ENCODE measurements around the gene PRKCA. TPM values are rescaled to one million over a fixed set of nuclear protein-coding genes. Genes with fewer than 3 reads are reported as not detected.

PRKCA gene
- total and polyA plus RNA-seq, 2 of the 13 experiments (the other 11 are each of a cell fraction or from before 2014, with no cell fraction given): 18.5 to 21.5 TPM

- Histone ChIP-seq H2AFZ (ENCODE audit: low read length) (no peak overlapping the region), H3K79me2 (ENCODE audit: insufficient read depth, low read length) (peaks cover 3% of the 10 kb centered on the region), H3K4me1 (ENCODE audit: insufficient read depth, low read length) (peaks cover 17% of the 10 kb centered on the region), H3K9ac (ENCODE audit: insufficient read depth, low read depth, low read length) (no peak overlapping the region), H3K27me3 (ENCODE audit: control insufficient read depth in 1 of 2, insufficient read depth in 2 of 2, low read length in 2 of 2) (no peaks in the 10 kb centered on the region), H3K4me2 (ENCODE audit: low read depth, low read length) (no peak overlapping the region), H3K27ac (ENCODE audit: extremely low read length, insufficient read depth, low read length) (no peak overlapping the region), H4K20me1 (ENCODE audit: insufficient read depth, low read length) (no peaks in the 10 kb centered on the region), H3K9me3 (ENCODE audit: low read length) (no peaks in the 10 kb centered on the region), H3K36me3 (replicated peaks in 1 of 2; ENCODE audit: control insufficient read depth in 1 of 2, insufficient read depth in 2 of 2, low read length in 2 of 2) (peaks cover 0 to 3% of the 10 kb centered on the region in 2 experiments; a peak in 3 of 5 replicates), H3K4me3 (replicated peaks in 1 of 3; ENCODE audit: insufficient read depth in 1 of 3, low read depth in 2 of 3, low read length in 3 of 3) (no peak overlapping the region)
- ATAC-seq: no peak
- in situ Hi-C loops (cut with HindIII; ENCODE audit: extremely low pct_ligation_motif_present, low pct_unique_long_range_greater_than_20kb) (no loop called here), intact Hi-C loops (cut with micrococcal nuclease; ENCODE audit: unreplicated experiment) (no loop called here)
- no TSS peak for BruUV-seq (replicated peaks)
- no peak for DNase-seq (ENCODE audit: low spot score)
- FAIRE-seq: no peak
- WGBS (ENCODE audit: low lambda C conversion rate): 95% methylated on average over 6 of the region's 6 CpGs
- no peak for TF ChIP-seq ZNF543 (CRISPR knock-in tag; IDR thresholded peaks at IDR 0.05)
- TF ChIP-seq NR2F6 (IDR thresholded peaks at IDR 0.05): no peak
- no peak for TF ChIP-seq NR2F6 (CRISPR knock-in tag; IDR thresholded peaks at IDR 0.05)
- no peak for TF ChIP-seq AFF4 (CRISPR knock-in tag; IDR thresholded peaks at IDR 0.05)
- TF ChIP-seq ZNF737 (CRISPR knock-in tag; IDR thresholded peaks at IDR 0.05; ENCODE audit: borderline replicate concordance): no peak
- TF ChIP-seq KMT2B (CRISPR knock-in tag; IDR thresholded peaks at IDR 0.05): no peak
- no peak for TF ChIP-seq ZNF205 (CRISPR knock-in tag; IDR thresholded peaks at IDR 0.05)
- no peak for TF ChIP-seq U2AF2 (IDR thresholded peaks at IDR 0.05; ENCODE audit: low read depth, low read length)
- TF ChIP-seq ZNF770 (CRISPR knock-in tag; IDR thresholded peaks at IDR 0.05): no peak
- TF ChIP-seq SCMH1 (CRISPR knock-in tag; IDR thresholded peaks at IDR 0.05; ENCODE audit: borderline replicate concordance): no peak
- CTCF ChIA-PET (ENCODE audit: low intra/inter-chr PET ratio, low total read pairs): no interaction called here
- POLR2A ChIA-PET: no interaction called here
Observed at GRCh38 chr17:66523378-66524200, 221.2 kb downstream of the PRKCA start.

Measured in HepG2 (cell line).